Lung (tissue), 12 donors: ENCODE data around the gene LSAMP. TPM values are rescaled to one million over a fixed set of nuclear protein-coding genes. Genes with fewer than 3 reads are reported as not detected.

ENCODE experiments used
- ATAC-seq: fragments of 200-7000 bp; cut with Tn5 transposase; one replicate; pipeline ENCODE4 v1.9.1; 2020; ENCODE audit warnings: moderate number of reproducible peaks; ENCODE audit not compliant: insufficient read depth, low FRiP score
- DNase-seq, 3 donors: peaks; one replicate each; pipeline ENCODE4 v3.0.0-alpha.2; 2013 to 2017
- H3K27ac ChIP-seq, 2 donors: one replicate each; pipeline ENCODE4 v1.5.1; 2013; ENCODE audit warnings: mild to moderate bottlenecking in 2 of 2, moderate library complexity in 2 of 2, control low read depth in 1 of 2, inconsistent platforms in 1 of 2, low read depth in 1 of 2, low read length in 1 of 2
- H3K27me3 ChIP-seq, 3 donors: one replicate each; pipeline ENCODE4 v1.5.1; 2013; ENCODE audit warnings: low read length in 2 of 3; ENCODE audit not compliant: control insufficient read depth in 3 of 3, insufficient read depth in 3 of 3
- H3K36me3 ChIP-seq, 4 donors: one replicate each; pipeline ENCODE4 v1.5.1; 2013; ENCODE audit warnings: low read length in 4 of 4, mild to moderate bottlenecking in 1 of 4, moderate library complexity in 1 of 4; ENCODE audit not compliant: control insufficient read depth in 4 of 4, insufficient read depth in 4 of 4
- H3K4me1 ChIP-seq, 5 donors: one replicate each; pipeline ENCODE4 v1.5.1; 2013; ENCODE audit warnings: low read length in 5 of 5, mild to moderate bottlenecking in 2 of 5, moderate library complexity in 1 of 5; ENCODE audit not compliant: control insufficient read depth in 5 of 5, insufficient read depth in 5 of 5
- H3K4me3 ChIP-seq: one replicate; pipeline ENCODE4 v1.5.1; 2013; ENCODE audit warnings: mild to moderate bottlenecking, control low read depth, moderate library complexity
- H3K9ac ChIP-seq, 2 donors: one replicate each; pipeline ENCODE4 v1.5.1; 2013; ENCODE audit warnings: low read length in 2 of 2, control low read depth in 1 of 2; ENCODE audit not compliant: insufficient read depth in 1 of 2
- H3K9me3 ChIP-seq, 4 donors: one replicate each; pipeline ENCODE4 v1.5.1; 2013; ENCODE audit warnings: low read length in 3 of 4, mild to moderate bottlenecking in 1 of 4, moderate library complexity in 1 of 4; ENCODE audit not compliant: control insufficient read depth in 4 of 4, insufficient read depth in 3 of 4
- WGBS, 2 donors: extraction: QIAGEN DNeasy Blood & Tissue Kit; methylation state at CpG; one replicate each; pipeline ENCODE4 v1.1.7; 2013; 5-methylcytosine and 5-hydroxymethylcytosine counted together
- polyA plus RNA-seq, 2 donors: library from polyadenylated mRNA; stranded (reverse); fragments of 200-250 nt; gene quantifications; one replicate each; pipeline ENCODE4 v1.2.1, GENCODE V29; 2013
- total RNA-seq, 2 donors: library from RNA; depleted of rRNA in 1 of 2; stranded (reverse); fragments of >200 nt in 1 of 2; gene quantifications; one replicate each; pipeline ENCODE4 v1.2.1, GENCODE V29; 2014 to 2021
- TF ChIP-seq, protein P1 (sequence below): IDR thresholded peaks from 2 replicates; pipeline ENCODE4 v1.5.1; 2012; ENCODE audit warnings: mild to moderate bottlenecking; ENCODE audit errors: control extremely low read depth, extremely low read depth
- donor health status: control.
- donor health status: control.
- donor health status: Bipolar disorder and iron deficiency.
- donor health status: healthy.
- donor health status: DM: yes; HTN: yes; CAD: no.

LSAMP gene
- total and polyA plus RNA-seq, 4 donors, result 1.6 to 21.9 (median 9.5) TPM

DNA sequence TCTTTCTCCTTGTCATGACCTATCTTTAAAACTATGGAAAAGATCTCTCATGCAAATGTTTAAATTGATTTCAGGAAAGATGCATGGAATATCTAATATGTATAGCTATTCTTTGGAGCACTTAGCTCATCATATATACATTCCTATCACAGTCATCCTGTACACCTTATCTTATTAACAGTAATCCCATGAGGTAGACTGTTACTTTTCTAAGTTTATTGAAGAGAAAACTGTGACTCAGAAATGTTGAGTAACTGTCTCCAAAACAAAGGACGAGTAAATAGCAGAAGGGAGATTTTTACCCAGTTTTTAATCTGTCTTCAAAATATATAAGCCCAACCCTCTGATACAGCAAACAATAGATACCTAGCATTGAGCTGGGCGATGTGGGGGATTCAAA, 513.7 kb downstream of the LSAMP start:
- no peak for ATAC-seq
- H3K9ac ChIP-seq, result no peak overlapping the region
- no peaks in the 10 kb centered on the region for H3K36me3 ChIP-seq
- peaks cover 0 to 5% (median 0%) of the 10 kb centered on the region in 5 donors for H3K4me1 ChIP-seq
- no peak for DNase-seq
- H3K27me3 ChIP-seq, result no peaks in the 10 kb centered on the region
- no peak overlapping the region for H3K27ac ChIP-seq
- H3K4me3 ChIP-seq, result no peak overlapping the region
- 81 to 82% methylated on average over 2 of the region's 2 CpGs for WGBS, 2 donors
- H3K9me3 ChIP-seq, result no peaks in the 10 kb centered on the region
- TF ChIP-seq, protein P1, sequence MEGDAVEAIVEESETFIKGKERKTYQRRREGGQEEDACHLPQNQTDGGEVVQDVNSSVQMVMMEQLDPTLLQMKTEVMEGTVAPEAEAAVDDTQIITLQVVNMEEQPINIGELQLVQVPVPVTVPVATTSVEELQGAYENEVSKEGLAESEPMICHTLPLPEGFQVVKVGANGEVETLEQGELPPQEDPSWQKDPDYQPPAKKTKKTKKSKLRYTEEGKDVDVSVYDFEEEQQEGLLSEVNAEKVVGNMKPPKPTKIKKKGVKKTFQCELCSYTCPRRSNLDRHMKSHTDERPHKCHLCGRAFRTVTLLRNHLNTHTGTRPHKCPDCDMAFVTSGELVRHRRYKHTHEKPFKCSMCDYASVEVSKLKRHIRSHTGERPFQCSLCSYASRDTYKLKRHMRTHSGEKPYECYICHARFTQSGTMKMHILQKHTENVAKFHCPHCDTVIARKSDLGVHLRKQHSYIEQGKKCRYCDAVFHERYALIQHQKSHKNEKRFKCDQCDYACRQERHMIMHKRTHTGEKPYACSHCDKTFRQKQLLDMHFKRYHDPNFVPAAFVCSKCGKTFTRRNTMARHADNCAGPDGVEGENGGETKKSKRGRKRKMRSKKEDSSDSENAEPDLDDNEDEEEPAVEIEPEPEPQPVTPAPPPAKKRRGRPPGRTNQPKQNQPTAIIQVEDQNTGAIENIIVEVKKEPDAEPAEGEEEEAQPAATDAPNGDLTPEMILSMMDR, result no peak

DNA sequence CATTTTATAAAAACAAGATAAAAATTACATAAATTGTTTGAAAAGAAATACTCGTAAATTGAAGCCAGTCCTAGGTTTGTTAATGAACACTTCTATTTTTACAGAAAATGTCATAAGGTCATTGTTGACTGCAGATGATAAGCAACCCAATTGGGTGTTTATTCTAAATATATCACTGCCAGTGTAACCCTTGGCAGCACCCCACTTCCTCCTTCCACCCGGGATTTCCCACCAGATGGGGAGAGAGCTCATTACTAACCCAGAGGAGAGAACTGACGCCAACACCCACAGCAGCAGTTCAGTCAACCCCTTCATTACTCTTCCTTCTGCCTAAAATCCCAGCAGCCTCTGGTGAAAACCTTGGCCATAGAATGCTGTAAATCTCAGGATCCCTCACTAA, 514.4 kb downstream of the LSAMP start:
- ATAC-seq (no peak), DNase-seq (peak in 2 of 3 donors; percentile 28 to 36)
- Histone ChIP-seq H3K9ac (no peak overlapping the region), H3K36me3 (no peaks in the 10 kb centered on the region), H3K4me3 (no peak overlapping the region), H3K9me3 (no peaks in the 10 kb centered on the region), H3K27ac (no peak overlapping the region), H3K4me1 (peaks cover 0 to 5% (median 0%) of the 10 kb centered on the region in 5 donors), H3K27me3 (no peaks in the 10 kb centered on the region)
- WGBS, 2 donors, result 22 to 51% methylated on average over 3 of the region's 3 CpGs
- TF ChIP-seq, protein P1, result no peak

DNA sequence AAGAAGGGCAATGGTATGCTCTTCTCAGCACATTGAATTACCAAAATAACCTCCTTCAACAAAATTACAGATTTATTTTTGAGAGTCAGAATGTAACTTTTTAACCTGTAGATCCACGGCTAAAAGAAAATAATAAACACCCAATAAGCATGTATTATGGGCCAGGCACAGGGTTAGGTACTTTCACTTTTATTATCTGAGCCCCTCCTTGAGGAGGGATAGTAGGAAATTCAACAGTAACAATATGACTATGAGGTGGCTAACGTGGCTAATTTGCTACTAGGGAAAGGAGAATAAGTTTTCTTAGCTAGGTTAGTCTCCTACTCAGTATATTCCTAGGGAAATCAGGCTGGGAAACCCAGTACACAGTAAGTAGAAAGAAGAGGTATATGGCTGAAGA, 515.1 kb downstream of the LSAMP start:
- DNase-seq, result no peak
- peaks cover 0 to 5% (median 0%) of the 10 kb centered on the region in 5 donors for H3K4me1 ChIP-seq
- no peaks in the 10 kb centered on the region for H3K9me3 ChIP-seq
- no peak overlapping the region for H3K9ac ChIP-seq
- H3K27ac ChIP-seq, result no peak overlapping the region
- H3K4me3 ChIP-seq, result no peak overlapping the region
- H3K36me3 ChIP-seq, result no peaks in the 10 kb centered on the region
- no peaks in the 10 kb centered on the region for H3K27me3 ChIP-seq
- TF ChIP-seq, protein P1, result no peak
- WGBS, 2 donors, result 67 to 69% methylated on average over 2 of the region's 2 CpGs
- ATAC-seq, result no peak

DNA sequence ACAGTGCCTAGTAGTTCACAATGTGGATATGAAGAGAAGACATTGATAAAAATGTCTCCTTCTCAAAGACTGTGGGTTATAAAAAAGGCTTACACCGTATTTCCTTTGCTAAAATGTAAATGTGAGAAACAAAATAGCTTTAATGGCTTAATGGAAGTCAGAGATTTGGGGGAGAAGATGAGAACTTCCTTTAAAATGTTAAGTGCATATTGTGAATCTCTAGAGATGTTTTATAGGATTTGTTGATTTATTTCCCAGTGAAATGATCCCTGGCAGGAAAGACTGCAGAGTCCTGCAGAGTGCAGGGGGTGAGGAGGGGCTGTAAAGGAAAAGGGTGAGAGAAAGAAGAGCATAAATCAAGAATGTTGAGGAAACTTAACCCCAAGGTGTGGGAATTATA, 516.9 kb downstream of the LSAMP start:
- Histone ChIP-seq H3K4me3 (no peak overlapping the region), H3K4me1 (peaks cover 0 to 5% (median 0%) of the 10 kb centered on the region in 5 donors), H3K27ac (no peak overlapping the region), H3K9me3 (no peaks in the 10 kb centered on the region), H3K36me3 (no peaks in the 10 kb centered on the region), H3K9ac (no peak overlapping the region), H3K27me3 (no peaks in the 10 kb centered on the region)
- no peak for DNase-seq
- WGBS, 2 donors, result 71 to 81% methylated on average over 1 of the region's 1 CpG
- TF ChIP-seq, protein P1, result no peak
- ATAC-seq, result no peak
